A549 (cell line): ENCODE results near the gene ETFRF1.

Experiments
- CHD2 ChIP-seq: fragments of 150-350 bp; IDR thresholded peaks from 2 replicates; pipeline ENCODE4 v1.6.1; 2014; ENCODE audit warnings: low read length; ENCODE audit not compliant: partially characterized antibody
- POLR2A ChIP-seq: IDR thresholded peaks from 2 replicates; pipeline ENCODE4 v1.6.1; 2012; ENCODE audit warnings: mild to moderate bottlenecking, low read length
- TF ChIP-seq, protein P1 (sequence below): fragments of >200 bp; sonication (Bioruptor Twin); formaldehyde crosslinking; IDR thresholded peaks from 3 replicates; pipeline ENCODE4 v1.5.1; 2016

DNA sequence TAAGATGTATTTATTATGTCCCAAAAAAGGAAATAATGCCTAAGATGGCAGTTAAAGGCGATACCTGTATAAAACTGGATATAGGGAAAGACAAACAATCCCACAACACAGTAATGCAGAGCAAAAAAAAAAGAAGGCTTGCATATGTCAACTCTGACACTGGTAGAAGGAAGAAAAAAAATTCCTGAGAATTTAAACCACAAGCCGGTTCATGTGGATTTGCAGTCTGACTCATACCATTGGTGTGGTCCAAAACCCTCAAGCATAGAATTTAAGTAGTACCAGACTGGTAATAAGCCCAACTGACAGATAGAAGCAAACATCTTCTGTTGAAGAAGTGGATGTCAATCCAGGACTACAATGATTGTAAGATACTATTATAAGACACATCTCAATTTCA lies 7.3 kb upstream of the ETFRF1 start:
- TF ChIP-seq, protein P1, sequence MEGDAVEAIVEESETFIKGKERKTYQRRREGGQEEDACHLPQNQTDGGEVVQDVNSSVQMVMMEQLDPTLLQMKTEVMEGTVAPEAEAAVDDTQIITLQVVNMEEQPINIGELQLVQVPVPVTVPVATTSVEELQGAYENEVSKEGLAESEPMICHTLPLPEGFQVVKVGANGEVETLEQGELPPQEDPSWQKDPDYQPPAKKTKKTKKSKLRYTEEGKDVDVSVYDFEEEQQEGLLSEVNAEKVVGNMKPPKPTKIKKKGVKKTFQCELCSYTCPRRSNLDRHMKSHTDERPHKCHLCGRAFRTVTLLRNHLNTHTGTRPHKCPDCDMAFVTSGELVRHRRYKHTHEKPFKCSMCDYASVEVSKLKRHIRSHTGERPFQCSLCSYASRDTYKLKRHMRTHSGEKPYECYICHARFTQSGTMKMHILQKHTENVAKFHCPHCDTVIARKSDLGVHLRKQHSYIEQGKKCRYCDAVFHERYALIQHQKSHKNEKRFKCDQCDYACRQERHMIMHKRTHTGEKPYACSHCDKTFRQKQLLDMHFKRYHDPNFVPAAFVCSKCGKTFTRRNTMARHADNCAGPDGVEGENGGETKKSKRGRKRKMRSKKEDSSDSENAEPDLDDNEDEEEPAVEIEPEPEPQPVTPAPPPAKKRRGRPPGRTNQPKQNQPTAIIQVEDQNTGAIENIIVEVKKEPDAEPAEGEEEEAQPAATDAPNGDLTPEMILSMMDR: no peak
- TF ChIP-seq CHD2 (no peak), POLR2A (no peak)
